ENCODE measurements around the gene TMEM52B. TPM values are rescaled to one million over a fixed set of nuclear protein-coding genes. Genes with fewer than 3 reads are reported as not detected.

TMEM52B gene
- total and polyA plus RNA-seq, 3 donors from 2014 or later = 0.74 to 1.2 (median 0.76) TPM

- H3K4me3 ChIP-seq = no peak overlapping the region
- 50 to 74% methylated on average over 3 of the region's 3 CpGs for WGBS, 2 donors
- H3K27ac ChIP-seq = no peak overlapping the region
- TF ChIP-seq, protein P1, sequence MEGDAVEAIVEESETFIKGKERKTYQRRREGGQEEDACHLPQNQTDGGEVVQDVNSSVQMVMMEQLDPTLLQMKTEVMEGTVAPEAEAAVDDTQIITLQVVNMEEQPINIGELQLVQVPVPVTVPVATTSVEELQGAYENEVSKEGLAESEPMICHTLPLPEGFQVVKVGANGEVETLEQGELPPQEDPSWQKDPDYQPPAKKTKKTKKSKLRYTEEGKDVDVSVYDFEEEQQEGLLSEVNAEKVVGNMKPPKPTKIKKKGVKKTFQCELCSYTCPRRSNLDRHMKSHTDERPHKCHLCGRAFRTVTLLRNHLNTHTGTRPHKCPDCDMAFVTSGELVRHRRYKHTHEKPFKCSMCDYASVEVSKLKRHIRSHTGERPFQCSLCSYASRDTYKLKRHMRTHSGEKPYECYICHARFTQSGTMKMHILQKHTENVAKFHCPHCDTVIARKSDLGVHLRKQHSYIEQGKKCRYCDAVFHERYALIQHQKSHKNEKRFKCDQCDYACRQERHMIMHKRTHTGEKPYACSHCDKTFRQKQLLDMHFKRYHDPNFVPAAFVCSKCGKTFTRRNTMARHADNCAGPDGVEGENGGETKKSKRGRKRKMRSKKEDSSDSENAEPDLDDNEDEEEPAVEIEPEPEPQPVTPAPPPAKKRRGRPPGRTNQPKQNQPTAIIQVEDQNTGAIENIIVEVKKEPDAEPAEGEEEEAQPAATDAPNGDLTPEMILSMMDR (IDR thresholded peaks at IDR 0.05) = no peak
- no peak for TF ChIP-seq POLR2A (IDR thresholded peaks at IDR 0.05)
- H3K9me3 ChIP-seq = no peaks in the 10 kb centered on the region
- DNase-seq = no peak
- H3K36me3 ChIP-seq (ENCODE audit: low read depth, missing control alignments) = no peaks in the 10 kb centered on the region
- intact Hi-C loops (cut with DNase I; ENCODE audit: low total_unique reads) = no loop called here
- H3K4me1 ChIP-seq = peaks cover 4% of the 10 kb centered on the region
- no peaks in the 10 kb centered on the region for H3K27me3 ChIP-seq
Observed at GRCh38 chr12:10159280-10159679, 19.6 kb upstream of the TMEM52B start.

DNA sequence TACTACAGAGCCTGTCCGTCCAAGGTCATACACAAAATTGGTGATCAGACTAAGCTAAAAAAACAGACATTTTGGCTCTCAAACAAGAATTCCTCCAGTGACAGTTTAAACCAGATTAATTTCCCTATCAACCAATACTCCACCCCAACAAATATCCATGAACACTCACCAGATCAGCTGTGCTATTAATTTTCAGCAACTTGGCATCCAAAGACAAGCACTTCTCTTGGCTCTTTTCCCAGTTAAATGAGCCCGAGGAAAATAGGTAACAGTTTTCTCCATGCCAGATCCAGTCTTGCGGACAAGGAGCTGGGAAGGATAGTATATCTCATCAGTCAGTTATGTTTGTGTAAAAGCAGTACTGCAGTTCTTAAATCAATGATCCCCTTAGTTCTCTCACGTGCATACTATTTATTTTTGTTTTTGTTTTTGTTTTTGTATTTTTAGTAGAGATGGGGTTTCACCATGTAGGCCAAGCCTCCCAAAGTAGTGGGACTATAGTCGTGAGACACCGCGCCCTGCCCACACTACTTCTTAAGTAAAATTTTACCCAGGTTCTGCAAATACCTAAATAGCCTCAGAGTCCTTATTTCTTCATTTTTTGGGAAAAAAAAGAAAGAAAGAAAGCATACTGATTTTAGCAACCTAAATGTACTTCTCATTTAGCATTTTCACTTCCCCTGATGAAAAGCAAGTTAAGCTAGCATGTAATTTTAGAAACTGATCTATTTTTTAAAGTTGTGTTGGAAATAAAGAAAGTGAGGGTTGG, 18.0 kb upstream of the TMEM52B start:
- Histone ChIP-seq H3K4me3 (no peak overlapping the region), H3K36me3 (ENCODE audit: low read depth, missing control alignments) (no peaks in the 10 kb centered on the region), H3K27me3 (no peaks in the 10 kb centered on the region), H3K9me3 (no peaks in the 10 kb centered on the region), H3K27ac (no peak overlapping the region), H3K4me1 (peaks cover 4% of the 10 kb centered on the region)
- TF ChIP-seq POLR2A (IDR thresholded peaks at IDR 0.05) = no peak
- TF ChIP-seq, protein P1 (IDR thresholded peaks at IDR 0.05) = no peak
- WGBS, 2 donors = 66 to 71% methylated on average over 7 of the region's 7 CpGs
- DNase-seq = no peak
- intact Hi-C loops (cut with DNase I; ENCODE audit: low total_unique reads) = no loop called here

- Histone ChIP-seq H3K27ac (no peak overlapping the region), H3K9me3 (no peaks in the 10 kb centered on the region), H3K4me1 (peaks cover 4% of the 10 kb centered on the region), H3K36me3 (ENCODE audit: low read depth, missing control alignments) (no peaks in the 10 kb centered on the region), H3K4me3 (no peak overlapping the region), H3K27me3 (no peaks in the 10 kb centered on the region)
- intact Hi-C loops (cut with DNase I; ENCODE audit: low total_unique reads) = no loop called here
- no peak for TF ChIP-seq POLR2A (IDR thresholded peaks at IDR 0.05)
- TF ChIP-seq, protein P1 (IDR thresholded peaks at IDR 0.05) = no peak
- DNase-seq = no peak
- WGBS, 2 donors = 79 to 84% methylated on average over 3 of the region's 3 CpGs
Observed at GRCh38 chr12:10163084-10163483, 15.7 kb upstream of the TMEM52B start.

DNA sequence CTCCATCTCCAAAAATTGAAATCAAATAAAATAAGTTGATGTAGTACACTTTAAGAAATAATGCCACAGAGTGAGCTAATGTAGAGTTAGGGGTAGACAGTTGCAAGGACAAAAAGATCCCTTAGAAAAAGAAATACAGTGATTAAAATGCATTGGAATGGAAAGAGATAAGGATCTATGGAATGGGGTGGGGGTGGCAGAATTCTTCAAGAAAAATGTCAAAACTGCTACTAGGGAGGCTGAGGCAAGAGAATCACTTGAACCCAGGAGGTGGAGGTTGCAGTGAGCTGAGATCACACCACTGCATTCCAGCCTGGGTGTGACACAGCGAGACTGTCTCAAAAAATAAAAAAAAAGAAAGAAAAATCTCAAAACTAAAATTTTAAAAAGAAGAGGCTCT, 13.4 kb upstream of the TMEM52B start:
- WGBS, 2 donors = 0 to 5% methylated on average over 1 of the region's 1 CpG

More for the DNA sequence above, 13.4 kb upstream of the TMEM52B start:
- no peak for DNase-seq
- no peak overlapping the region for H3K27ac ChIP-seq
- H3K4me3 ChIP-seq = no peak overlapping the region
- no peaks in the 10 kb centered on the region for H3K36me3 ChIP-seq (ENCODE audit: low read depth, missing control alignments)
- no peaks in the 10 kb centered on the region for H3K27me3 ChIP-seq
- intact Hi-C loops (cut with DNase I; ENCODE audit: low total_unique reads) = no loop called here
- peaks cover 3% of the 10 kb centered on the region for H3K4me1 ChIP-seq
- no peaks in the 10 kb centered on the region for H3K9me3 ChIP-seq
- TF ChIP-seq, protein P1 (IDR thresholded peaks at IDR 0.05) = no peak
- TF ChIP-seq POLR2A (IDR thresholded peaks at IDR 0.05) = no peak
